Astrocyte of the cerebellum (primary cell): ENCODE measurements around the gene CRACR2B.

ENCODE experiments used
- DNase-seq: peaks from one replicate; pipeline ENCODE4 v3.0.0-alpha.2; 2011; ENCODE audit warnings: low read depth
- H3K4me3 ChIP-seq: 2 replicates; pipeline ENCODE4 v1.5.1; 2011; ENCODE audit warnings: mild to moderate bottlenecking, low read depth, low read length, moderate library complexity
- CTCF ChIP-seq: IDR thresholded peaks from 2 replicates; pipeline ENCODE4 v1.5.1; 2012; ENCODE audit warnings: low read length, low read depth, moderate library complexity, mild to moderate bottlenecking; ENCODE audit errors: missing control alignments
- in situ Hi-C: cut with HindIII; loops from 2 replicates; pipeline ENCODE4 v1.10.0; 2017; ENCODE audit warnings: low sequenced_read_pairs

CRACR2B gene

GRCh38 chr11:795634-796564 is 31.8 kb upstream of the CRACR2B start:
- in situ Hi-C loops = no loop called here
- no peak for DNase-seq
- peak overlapping the region; percentile 78 for H3K4me3 ChIP-seq
- TF ChIP-seq CTCF = no peak

DNA sequence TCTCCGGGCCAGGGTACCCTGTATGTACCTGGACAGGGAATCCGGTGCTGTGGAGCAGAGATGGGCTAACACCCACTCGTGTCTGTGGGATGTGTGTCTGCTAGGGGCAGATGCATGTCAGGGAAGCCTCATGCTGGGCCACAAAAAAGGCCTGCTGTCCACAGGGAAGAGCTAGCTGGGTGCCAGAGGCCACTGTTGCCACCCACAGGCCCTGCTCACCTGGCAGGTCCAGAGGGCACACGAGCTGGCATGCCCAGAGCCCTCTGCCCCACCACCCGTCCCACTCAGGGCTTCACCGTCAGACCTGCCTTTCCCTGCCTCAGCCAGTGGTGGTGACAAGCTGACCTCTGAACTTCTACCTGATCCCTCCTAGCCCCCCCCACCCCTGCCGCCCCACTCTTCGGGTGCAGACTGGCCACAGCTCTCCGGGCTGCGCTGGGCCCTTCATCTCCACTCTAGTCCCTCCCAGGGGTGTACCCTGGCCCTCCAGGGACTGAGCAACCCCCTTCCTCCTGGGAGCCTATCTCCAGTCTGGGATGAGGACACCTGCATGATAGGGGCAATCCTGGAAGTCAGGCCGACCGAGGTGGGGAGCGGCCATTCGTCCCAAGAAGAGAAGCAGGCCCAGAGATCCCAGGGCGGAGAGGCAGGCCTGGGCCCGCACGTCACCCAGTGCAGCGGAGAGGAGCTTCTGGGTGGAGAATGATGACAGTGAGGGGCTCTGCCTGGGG is 31.0 kb upstream of the CRACR2B start:
- H3K4me3 ChIP-seq = peak overlapping the region; percentile 78
- no peak for TF ChIP-seq CTCF
- in situ Hi-C loops = no loop called here
- no peak for DNase-seq

DNA sequence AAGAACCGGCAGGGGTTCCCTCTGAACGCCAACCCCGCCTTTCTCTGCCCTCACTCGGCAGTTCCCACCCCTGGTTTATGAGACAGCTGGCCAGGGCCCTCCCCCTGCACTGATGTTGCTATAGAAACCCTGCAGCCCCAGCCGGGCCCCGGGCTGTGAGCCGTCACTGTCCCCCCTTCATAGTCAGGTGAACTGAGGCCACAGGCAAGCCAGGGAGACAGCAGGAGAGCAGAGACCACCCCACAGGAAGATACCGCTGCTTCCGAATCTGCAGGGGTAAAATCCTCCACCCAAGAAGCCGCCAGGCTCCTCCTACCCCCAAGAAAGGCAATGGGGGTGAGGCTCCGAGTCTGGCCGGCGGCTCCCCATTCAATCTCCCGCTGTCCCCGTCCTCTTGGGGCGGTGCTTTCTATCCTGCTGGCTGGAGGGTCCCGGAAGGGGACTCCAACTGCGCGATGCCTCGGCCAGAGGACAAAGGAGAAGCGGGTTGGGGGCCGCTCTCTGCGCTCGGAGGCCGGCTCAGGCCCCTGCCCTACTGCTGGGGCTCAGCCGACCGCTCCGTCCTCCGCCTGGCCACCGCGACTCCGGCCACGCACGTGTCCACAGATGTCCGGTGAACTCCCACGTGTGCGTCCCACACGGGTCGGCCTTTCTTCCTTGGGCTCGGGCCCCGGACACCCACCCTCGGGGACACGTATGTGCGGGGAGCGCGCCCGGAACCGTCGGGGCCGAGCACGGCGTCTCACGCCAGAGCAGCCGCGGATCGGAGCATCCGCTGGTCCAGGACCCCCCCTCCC is 30.2 kb upstream of the CRACR2B start:
- DNase-seq = no peak
- in situ Hi-C loops = no loop called here
- TF ChIP-seq CTCF = no peak
- H3K4me3 ChIP-seq = peak overlapping the region; percentile 78

DNA sequence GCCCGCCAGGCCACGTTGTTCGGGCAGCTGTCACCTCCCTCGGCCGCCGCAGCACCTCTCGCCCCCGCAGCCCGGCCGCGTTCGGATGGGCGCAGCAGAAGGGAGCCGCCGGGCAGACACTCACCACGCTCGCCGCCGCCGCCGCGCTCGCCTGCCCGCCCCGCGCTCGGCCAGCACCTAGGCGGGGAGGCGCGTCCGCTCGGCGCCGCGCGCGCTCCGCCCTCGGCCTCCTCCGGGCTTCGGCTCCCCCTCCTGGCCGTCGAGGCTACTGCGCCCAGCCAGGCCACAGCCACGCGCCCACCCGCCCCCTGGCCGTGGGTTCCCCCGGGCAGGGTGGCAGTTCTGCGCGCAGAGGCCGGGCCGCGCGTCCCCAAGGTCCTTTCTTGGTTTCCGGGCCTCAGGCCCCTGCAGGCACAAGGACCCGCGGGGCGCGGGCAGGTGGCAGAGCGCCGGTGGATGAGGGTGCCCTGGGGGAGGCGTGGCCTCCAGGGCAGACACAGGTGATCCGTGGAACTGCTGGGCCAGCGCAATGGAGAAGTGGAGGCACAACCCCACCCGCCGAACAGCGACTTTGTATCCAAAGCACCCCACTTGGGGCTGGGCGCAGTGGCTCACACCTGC is 29.5 kb upstream of the CRACR2B start, which contains the start of gene SLC25A22:
Gene SLC25A22 (minus strand): TSS at position 189 of the 621 bp plus-strand sequence. CDS start 3,275 bp downstream, outside the sequence.
- peak; percentile 66 for TF ChIP-seq CTCF
- in situ Hi-C loops = no loop called here
- no peak for DNase-seq
- peak within 1 kb of the TSS; percentile 78 for H3K4me3 ChIP-seq

DNA sequence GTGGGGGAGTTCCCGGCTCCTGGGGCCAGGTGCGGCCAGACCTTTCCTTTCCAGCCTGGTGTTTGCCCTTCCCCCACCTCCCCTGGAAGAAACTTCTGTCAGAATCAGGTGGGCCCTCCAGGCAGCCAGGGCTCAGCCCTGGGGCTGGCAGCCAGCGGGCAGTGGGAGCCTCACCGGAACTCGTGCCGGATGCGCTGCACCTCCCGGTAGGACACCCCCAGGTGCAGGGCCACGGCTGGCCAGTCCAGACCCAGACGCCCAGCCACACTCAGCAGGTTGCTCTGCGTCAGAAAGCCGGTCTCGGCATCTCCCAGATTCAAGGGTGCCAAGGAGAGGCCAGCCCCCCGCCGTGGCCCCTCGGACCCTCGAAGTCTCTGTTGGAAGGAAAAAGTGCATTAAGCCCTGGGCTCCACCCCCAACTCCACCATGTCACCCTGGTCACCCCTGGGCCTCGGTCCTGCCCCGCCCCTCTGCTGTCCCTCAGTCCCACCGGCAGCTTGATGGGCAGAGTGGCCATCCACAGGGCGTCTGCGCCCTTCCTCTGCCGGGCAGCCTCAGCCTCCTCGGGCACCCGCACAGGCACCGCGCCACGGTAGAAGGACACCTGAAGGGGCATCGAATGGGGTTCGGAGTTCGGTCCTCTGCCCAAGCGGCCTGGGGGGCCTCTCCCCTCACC is 27.9 kb upstream of the CRACR2B start:
- no peak overlapping the region for H3K4me3 ChIP-seq
- no peak for DNase-seq
- no peak for TF ChIP-seq CTCF
- in situ Hi-C loops = no loop called here
